Liver (tissue), 9 donors: Measurements from ENCODE around the gene SERHL2. TPM values are rescaled to one million over a fixed set of nuclear protein-coding genes. Genes with fewer than 3 reads are reported as not detected.

Experiments used
- DNase-seq: peaks from one replicate; pipeline ENCODE4 v3.0.0-alpha.2; 2017; ENCODE audit warnings: low spot score
- H3K27ac ChIP-seq, 2 donors: one replicate each; pipeline ENCODE4 v1.7.0; 2013; ENCODE audit warnings: inconsistent platforms in 2 of 2, low read length in 2 of 2, control low read depth in 1 of 2, low read depth in 1 of 2, mild to moderate bottlenecking in 1 of 2
- H3K27me3 ChIP-seq, 4 donors: one replicate each; pipeline versions ENCODE4 v1.6.1 to v1.7.0; 2013; ENCODE audit warnings: low read length in 3 of 4, inconsistent platforms in 1 of 4, mild to moderate bottlenecking in 1 of 4, moderate library complexity in 1 of 4; ENCODE audit not compliant: control insufficient read depth in 4 of 4, insufficient read depth in 4 of 4
- H3K36me3 ChIP-seq, 4 donors: one replicate each; pipeline versions ENCODE4 v1.6.1 to v1.7.0; 2013; ENCODE audit warnings: low read length in 3 of 4, mild to moderate bottlenecking in 3 of 4, low read depth in 1 of 4, moderate library complexity in 1 of 4; ENCODE audit not compliant: control insufficient read depth in 4 of 4, insufficient read depth in 3 of 4
- H3K4me1 ChIP-seq, 4 donors: one replicate each; pipeline versions ENCODE4 v1.6.1 to v1.7.0; 2013; ENCODE audit warnings: low read length in 3 of 4, mild to moderate bottlenecking in 3 of 4, moderate library complexity in 1 of 4; ENCODE audit not compliant: control insufficient read depth in 4 of 4, insufficient read depth in 4 of 4
- H3K4me3 ChIP-seq, 3 donors: one replicate each; pipeline versions ENCODE4 v1.6.1 to v1.7.0; 2013; ENCODE audit warnings: low read length in 3 of 3, control low read depth in 1 of 3, low read depth in 1 of 3, mild to moderate bottlenecking in 1 of 3
- H3K9ac ChIP-seq, 2 donors: one replicate each; pipeline ENCODE4 v1.7.0; 2013; ENCODE audit warnings: low read length in 2 of 2, mild to moderate bottlenecking in 2 of 2, moderate library complexity in 2 of 2, control low read depth in 1 of 2, low read depth in 1 of 2
- H3K9me3 ChIP-seq, 4 donors: one replicate each; pipeline versions ENCODE4 v1.6.1 to v1.7.0; 2013; ENCODE audit warnings: low read length in 3 of 4; ENCODE audit not compliant: control insufficient read depth in 4 of 4
- ATF3 ChIP-seq: IDR thresholded peaks from 2 replicates; pipeline ENCODE4 v1.6.1; 2016; ENCODE audit warnings: antibody characterized with exemption
- EGR1 ChIP-seq, 2 donors: IDR thresholded peaks; 2 replicates each; pipeline ENCODE4 v1.6.1; 2016 to 2018; ENCODE audit warnings: antibody characterized with exemption in 2 of 2, low read depth in 2 of 2
- FOXA1 ChIP-seq: IDR thresholded peaks from 2 replicates; pipeline ENCODE4 v1.6.1; 2016; ENCODE audit warnings: antibody characterized with exemption
- FOXA2 ChIP-seq: IDR thresholded peaks from 2 replicates; pipeline ENCODE4 v1.6.1; 2016; ENCODE audit warnings: antibody characterized with exemption
- GABPA ChIP-seq, 2 donors: IDR thresholded peaks in 1 of 2; conservative IDR thresholded peaks in 1 of 2; 2 replicates each; pipeline ENCODE4 v1.6.1; 2016; ENCODE audit warnings: antibody characterized with exemption in 2 of 2, mild to moderate bottlenecking in 1 of 2, moderate library complexity in 1 of 2
- HNF4G ChIP-seq: IDR thresholded peaks from 2 replicates; pipeline ENCODE4 v1.6.1; 2016; ENCODE audit warnings: antibody characterized with exemption
- NR2F2 ChIP-seq: IDR thresholded peaks from 2 replicates; pipeline ENCODE4 v1.6.1; 2016; ENCODE audit warnings: antibody characterized with exemption
- RAD21 ChIP-seq, 2 donors: IDR thresholded peaks; 2 replicates each; pipeline ENCODE4 v1.6.1; 2016; ENCODE audit warnings: antibody characterized with exemption in 2 of 2, mild to moderate bottlenecking in 2 of 2
- REST ChIP-seq: IDR thresholded peaks from 2 replicates; pipeline ENCODE4 v1.6.1; 2016; ENCODE audit warnings: antibody characterized with exemption, mild to moderate bottlenecking
- RXRA ChIP-seq, 2 donors: IDR thresholded peaks; 2 replicates each; pipeline ENCODE4 v1.6.1; 2017 to 2018; ENCODE audit warnings: antibody characterized with exemption in 2 of 2, mild to moderate bottlenecking in 1 of 2
- SP1 ChIP-seq: IDR thresholded peaks from 2 replicates; pipeline ENCODE4 v1.6.1; 2018; ENCODE audit warnings: antibody characterized with exemption, mild to moderate bottlenecking
- TAF1 ChIP-seq: conservative IDR thresholded peaks from 2 replicates; pipeline ENCODE4 v1.6.1; 2016; ENCODE audit warnings: antibody characterized with exemption, mild to moderate bottlenecking
- YY1 ChIP-seq: IDR thresholded peaks from 2 replicates; pipeline ENCODE4 v1.6.1; 2016; ENCODE audit warnings: antibody characterized with exemption, mild to moderate bottlenecking
- ZBTB33 ChIP-seq: IDR thresholded peaks from 2 replicates; pipeline ENCODE4 v1.6.1; 2016; ENCODE audit warnings: antibody characterized with exemption
- WGBS: extraction: QIAGEN DNeasy Blood & Tissue Kit; methylation state at CpG from one replicate; pipeline ENCODE4 v1.1.7; 2013; 5-methylcytosine and 5-hydroxymethylcytosine counted together
- polyA plus RNA-seq, 2 donors: library from polyadenylated mRNA; stranded (reverse) in 1 of 2; unstranded in 1 of 2; fragments of 200-250 nt in 1 of 2; fragments of >200 nt in 1 of 2; fragmentation: Nextera tagmentation in 1 of 2; extraction: Ambion mirVana in 1 of 2; gene quantifications; one replicate each; pipeline versions ENCODE4 v1.2.1 to v1.2.3, GENCODE V29; 2013 to 2015
- total RNA-seq, 2 donors: library from RNA; depleted of rRNA; stranded (reverse); fragments of >200 nt; gene quantifications; one replicate each; pipeline ENCODE4 v1.2.3, GENCODE V29; 2014
- TF ChIP-seq, protein P1 (sequence below): IDR thresholded peaks from 2 replicates; pipeline ENCODE4 v1.6.1; 2016; ENCODE audit warnings: antibody characterized with exemption
- TF ChIP-seq, protein P2 (sequence below): fragments of 150-350 bp; IDR thresholded peaks from 2 replicates; pipeline ENCODE4 v1.5.1; 2017; ENCODE audit warnings: improper control_type of control experiment, low read depth, low read length; ENCODE audit not compliant: missing input control
- donor health status: healthy.
- donor health status: healthy.
- donor health status: healthy.
- donor health status: healthy.
- donor health status: healthy.

SERHL2 gene
- total and polyA plus RNA-seq, 4 donors, result 0.51 to 1.6 (median 0.69) TPM

- H3K4me3 ChIP-seq, result no peak overlapping the region
- TF ChIP-seq FOXA1 (no peak), HNF4G (no peak), RXRA (IDR thresholded peaks at IDR 0.05) (no peak), FOXA2 (no peak), ZBTB33 (no peak), SP1 (no peak), RAD21 (IDR thresholded peaks at IDR 0.05) (no peak), GABPA (IDR thresholded peaks at IDR 0.05 in 1 of 2, conservative IDR thresholded peaks at IDR 0.05 in 1 of 2) (no peak), TAF1 (no peak), NR2F2 (no peak)
- DNase-seq, result no peak
- H3K4me1 ChIP-seq, result peaks cover 5 to 9% (median 6%) of the 10 kb centered on the region in 4 donors
- H3K27ac ChIP-seq, result no peak overlapping the region
- H3K9me3 ChIP-seq, result no peaks in the 10 kb centered on the region
- peaks cover 0 to 2% (median 0%) of the 10 kb centered on the region in 4 donors for H3K36me3 ChIP-seq
- H3K9ac ChIP-seq, result no peak overlapping the region
- H3K27me3 ChIP-seq, result no peaks in the 10 kb centered on the region
- WGBS, result 92% methylated on average over 9 of the region's 9 CpGs
Measured at GRCh38 chr22:42521228-42521546, 32.6 kb upstream of the SERHL2 start.

GRCh38 chr22:42522546-42522945 lies 31.2 kb upstream of the SERHL2 start:
- Histone ChIP-seq H3K27ac (no peak overlapping the region), H3K27me3 (no peaks in the 10 kb centered on the region), H3K9ac (no peak overlapping the region), H3K36me3 (peaks cover 0 to under 1% (median 0%) of the 10 kb centered on the region in 4 donors), H3K4me3 (no peak overlapping the region), H3K9me3 (no peaks in the 10 kb centered on the region), H3K4me1 (peaks cover 2 to 6% (median 5%) of the 10 kb centered on the region in 4 donors)
- 96% methylated on average over 15 of the region's 15 CpGs for WGBS
- TF ChIP-seq EGR1 (IDR thresholded peaks at IDR 0.05; ENCODE audit: low read depth in 2 of 2) (no peak), ATF3 (no peak), REST (no peak), RAD21 (IDR thresholded peaks at IDR 0.05) (no peak), TAF1 (no peak), GABPA (IDR thresholded peaks at IDR 0.05 in 1 of 2, conservative IDR thresholded peaks at IDR 0.05 in 1 of 2) (no peak), FOXA2 (no peak), FOXA1 (no peak), NR2F2 (no peak), YY1 (no peak)
- TF ChIP-seq, protein P1, sequence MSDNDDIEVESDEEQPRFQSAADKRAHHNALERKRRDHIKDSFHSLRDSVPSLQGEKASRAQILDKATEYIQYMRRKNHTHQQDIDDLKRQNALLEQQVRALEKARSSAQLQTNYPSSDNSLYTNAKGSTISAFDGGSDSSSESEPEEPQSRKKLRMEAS, result no peak
- TF ChIP-seq, protein P2, sequence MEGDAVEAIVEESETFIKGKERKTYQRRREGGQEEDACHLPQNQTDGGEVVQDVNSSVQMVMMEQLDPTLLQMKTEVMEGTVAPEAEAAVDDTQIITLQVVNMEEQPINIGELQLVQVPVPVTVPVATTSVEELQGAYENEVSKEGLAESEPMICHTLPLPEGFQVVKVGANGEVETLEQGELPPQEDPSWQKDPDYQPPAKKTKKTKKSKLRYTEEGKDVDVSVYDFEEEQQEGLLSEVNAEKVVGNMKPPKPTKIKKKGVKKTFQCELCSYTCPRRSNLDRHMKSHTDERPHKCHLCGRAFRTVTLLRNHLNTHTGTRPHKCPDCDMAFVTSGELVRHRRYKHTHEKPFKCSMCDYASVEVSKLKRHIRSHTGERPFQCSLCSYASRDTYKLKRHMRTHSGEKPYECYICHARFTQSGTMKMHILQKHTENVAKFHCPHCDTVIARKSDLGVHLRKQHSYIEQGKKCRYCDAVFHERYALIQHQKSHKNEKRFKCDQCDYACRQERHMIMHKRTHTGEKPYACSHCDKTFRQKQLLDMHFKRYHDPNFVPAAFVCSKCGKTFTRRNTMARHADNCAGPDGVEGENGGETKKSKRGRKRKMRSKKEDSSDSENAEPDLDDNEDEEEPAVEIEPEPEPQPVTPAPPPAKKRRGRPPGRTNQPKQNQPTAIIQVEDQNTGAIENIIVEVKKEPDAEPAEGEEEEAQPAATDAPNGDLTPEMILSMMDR, result no peak
- no peak for DNase-seq
